ENCODE data around the gene CD74. TPM values are rescaled to one million over a fixed set of nuclear protein-coding genes. Genes with fewer than 3 reads are reported as not detected.

Gene CD74
- polyA plus RNA-seq, 1 donor from 2014 or later, result not detected

DNA sequence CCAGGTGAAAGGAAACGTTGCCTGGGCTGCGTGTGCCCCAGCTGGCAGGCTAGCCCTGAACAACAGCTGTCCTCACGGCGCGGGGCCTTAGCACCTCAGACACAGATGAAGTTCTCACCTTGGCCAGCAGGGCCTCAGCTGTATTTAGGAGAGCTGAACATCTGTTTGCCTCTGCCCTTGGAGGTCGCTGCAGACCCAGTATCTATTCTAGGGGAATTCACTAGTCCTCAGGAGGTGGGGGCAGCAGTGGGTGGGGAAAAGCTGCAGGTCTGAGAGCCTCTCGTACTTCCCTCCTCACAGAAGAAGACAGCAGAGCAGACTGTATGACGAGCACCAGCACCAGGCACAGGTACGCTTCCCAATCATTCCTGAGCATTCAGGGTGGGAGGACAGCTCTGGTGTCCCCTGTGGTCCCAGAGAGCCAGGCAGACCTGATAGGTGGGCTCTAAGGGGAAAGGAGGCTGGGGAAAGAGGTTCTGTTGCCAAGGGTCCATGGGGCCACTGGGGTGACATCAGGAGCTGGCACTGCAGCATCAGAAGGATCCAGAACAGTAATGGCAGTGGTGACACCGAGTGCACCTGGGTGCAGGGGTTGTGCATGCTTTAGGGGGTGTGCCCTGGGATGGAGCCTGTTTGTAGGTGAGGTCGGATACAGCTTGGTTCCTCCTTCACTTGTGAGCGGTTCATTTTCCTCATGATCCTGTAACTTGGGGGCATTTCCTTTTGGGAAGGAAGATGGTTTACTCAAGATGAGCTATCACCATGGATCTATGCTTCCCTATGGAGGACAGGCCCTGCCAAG lies 13.8 kb downstream of the CD74 start (continued):
- TF ChIP-seq, protein P1, sequence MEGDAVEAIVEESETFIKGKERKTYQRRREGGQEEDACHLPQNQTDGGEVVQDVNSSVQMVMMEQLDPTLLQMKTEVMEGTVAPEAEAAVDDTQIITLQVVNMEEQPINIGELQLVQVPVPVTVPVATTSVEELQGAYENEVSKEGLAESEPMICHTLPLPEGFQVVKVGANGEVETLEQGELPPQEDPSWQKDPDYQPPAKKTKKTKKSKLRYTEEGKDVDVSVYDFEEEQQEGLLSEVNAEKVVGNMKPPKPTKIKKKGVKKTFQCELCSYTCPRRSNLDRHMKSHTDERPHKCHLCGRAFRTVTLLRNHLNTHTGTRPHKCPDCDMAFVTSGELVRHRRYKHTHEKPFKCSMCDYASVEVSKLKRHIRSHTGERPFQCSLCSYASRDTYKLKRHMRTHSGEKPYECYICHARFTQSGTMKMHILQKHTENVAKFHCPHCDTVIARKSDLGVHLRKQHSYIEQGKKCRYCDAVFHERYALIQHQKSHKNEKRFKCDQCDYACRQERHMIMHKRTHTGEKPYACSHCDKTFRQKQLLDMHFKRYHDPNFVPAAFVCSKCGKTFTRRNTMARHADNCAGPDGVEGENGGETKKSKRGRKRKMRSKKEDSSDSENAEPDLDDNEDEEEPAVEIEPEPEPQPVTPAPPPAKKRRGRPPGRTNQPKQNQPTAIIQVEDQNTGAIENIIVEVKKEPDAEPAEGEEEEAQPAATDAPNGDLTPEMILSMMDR (IDR thresholded peaks at IDR 0.05; ENCODE audit: poor library complexity, severe bottlenecking), result no peak
- TF ChIP-seq SMC3 (conservative IDR thresholded peaks at IDR 0.05; ENCODE audit: poor library complexity), result no peak

DNA sequence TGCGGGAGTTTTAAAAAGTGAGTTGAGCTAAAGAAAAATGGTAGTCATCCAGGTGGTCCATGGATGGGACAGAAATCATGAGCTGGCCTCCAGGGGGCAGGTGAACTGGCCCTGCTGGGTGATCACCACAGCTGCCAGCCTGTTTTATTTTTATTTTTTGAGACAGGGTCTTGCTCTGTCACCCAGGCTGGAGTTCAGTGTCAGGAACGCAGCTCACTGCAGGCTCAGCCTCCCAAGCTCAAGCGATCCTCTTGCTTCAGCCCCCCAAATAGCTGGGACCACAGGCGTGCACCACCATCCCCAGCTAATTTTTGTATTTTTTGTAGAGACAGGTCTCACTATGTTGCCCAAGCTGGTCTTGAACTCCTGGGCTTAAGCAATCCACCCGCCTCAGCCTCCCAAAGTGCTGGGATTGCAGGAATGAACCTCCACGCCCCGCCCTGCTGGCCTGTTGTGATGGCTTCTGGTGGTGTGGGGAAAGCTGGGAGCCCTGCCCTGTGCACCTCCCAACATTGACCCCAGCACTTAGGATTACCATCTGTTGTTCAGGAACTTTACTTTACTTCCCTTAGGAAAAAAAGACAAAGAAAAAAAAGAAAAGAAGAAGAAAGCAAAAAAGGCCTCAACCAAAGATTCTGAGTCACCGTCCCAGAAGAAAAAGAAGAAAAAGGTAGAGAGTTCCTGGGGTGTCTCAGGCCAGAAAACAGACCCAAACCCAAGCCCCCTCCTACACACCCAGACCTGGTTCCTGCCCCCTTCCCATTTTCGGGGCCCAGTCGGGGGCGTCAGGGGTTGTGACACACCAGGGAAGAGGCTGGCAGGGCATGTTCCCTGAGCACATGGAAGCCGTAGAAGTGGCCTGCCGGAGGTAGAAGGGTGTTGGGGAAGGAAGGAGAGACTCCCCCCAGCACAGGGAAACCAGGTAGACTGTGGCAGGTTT lies 14.7 kb downstream of the CD74 start:
- Histone ChIP-seq H3K79me2 (replicated peaks; ENCODE audit: insufficient read depth, low read length) (no peaks in the 10 kb centered on the region), H3K27ac (ENCODE audit: low read length) (no peak overlapping the region), H3K36me3 (ENCODE audit: insufficient read depth, low read length) (no peaks in the 10 kb centered on the region)

More for the DNA sequence above, 14.7 kb downstream of the CD74 start:
- Histone ChIP-seq H3K9me3 (ENCODE audit: low read length) (no peaks in the 10 kb centered on the region), H3K9ac (ENCODE audit: low read length) (no peak overlapping the region), H3K4me2 (ENCODE audit: low read length) (no peak overlapping the region), H3F3A (ENCODE audit: insufficient read depth, low read length, poor library complexity, severe bottlenecking) (no peaks in the 10 kb centered on the region), H2AFZ (ENCODE audit: low read depth, low read length) (no peak overlapping the region), H4K20me1 (ENCODE audit: insufficient read depth) (no peaks in the 10 kb centered on the region), H3K4me3 (ENCODE audit: low read length) (no peak overlapping the region), H3K9me2 (ENCODE audit: insufficient read depth, low read length) (no peaks in the 10 kb centered on the region), H3K27me3 (ENCODE audit: insufficient read depth, low read depth, low read length) (no peaks in the 10 kb centered on the region)
- TF ChIP-seq EZH2 (IDR thresholded peaks at IDR 0.05; ENCODE audit: borderline replicate concordance, insufficient read depth, low read length, poor library complexity, severe bottlenecking), result no peak
- TF ChIP-seq SMC3 (conservative IDR thresholded peaks at IDR 0.05; ENCODE audit: poor library complexity), result no peak
- no peak for TF ChIP-seq TAF1 (IDR thresholded peaks at IDR 0.05; ENCODE audit: low read depth)
- TF ChIP-seq, protein P2, sequence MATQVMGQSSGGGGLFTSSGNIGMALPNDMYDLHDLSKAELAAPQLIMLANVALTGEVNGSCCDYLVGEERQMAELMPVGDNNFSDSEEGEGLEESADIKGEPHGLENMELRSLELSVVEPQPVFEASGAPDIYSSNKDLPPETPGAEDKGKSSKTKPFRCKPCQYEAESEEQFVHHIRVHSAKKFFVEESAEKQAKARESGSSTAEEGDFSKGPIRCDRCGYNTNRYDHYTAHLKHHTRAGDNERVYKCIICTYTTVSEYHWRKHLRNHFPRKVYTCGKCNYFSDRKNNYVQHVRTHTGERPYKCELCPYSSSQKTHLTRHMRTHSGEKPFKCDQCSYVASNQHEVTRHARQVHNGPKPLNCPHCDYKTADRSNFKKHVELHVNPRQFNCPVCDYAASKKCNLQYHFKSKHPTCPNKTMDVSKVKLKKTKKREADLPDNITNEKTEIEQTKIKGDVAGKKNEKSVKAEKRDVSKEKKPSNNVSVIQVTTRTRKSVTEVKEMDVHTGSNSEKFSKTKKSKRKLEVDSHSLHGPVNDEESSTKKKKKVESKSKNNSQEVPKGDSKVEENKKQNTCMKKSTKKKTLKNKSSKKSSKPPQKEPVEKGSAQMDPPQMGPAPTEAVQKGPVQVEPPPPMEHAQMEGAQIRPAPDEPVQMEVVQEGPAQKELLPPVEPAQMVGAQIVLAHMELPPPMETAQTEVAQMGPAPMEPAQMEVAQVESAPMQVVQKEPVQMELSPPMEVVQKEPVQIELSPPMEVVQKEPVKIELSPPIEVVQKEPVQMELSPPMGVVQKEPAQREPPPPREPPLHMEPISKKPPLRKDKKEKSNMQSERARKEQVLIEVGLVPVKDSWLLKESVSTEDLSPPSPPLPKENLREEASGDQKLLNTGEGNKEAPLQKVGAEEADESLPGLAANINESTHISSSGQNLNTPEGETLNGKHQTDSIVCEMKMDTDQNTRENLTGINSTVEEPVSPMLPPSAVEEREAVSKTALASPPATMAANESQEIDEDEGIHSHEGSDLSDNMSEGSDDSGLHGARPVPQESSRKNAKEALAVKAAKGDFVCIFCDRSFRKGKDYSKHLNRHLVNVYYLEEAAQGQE (IDR thresholded peaks at IDR 0.05; ENCODE audit: borderline replicate concordance), result no peak
- no peak for TF ChIP-seq MXI1 (conservative IDR thresholded peaks at IDR 0.05; ENCODE audit: poor library complexity, severe bottlenecking)
- TF ChIP-seq RAD21 (conservative IDR thresholded peaks at IDR 0.05), result no peak
- TF ChIP-seq EP300 (conservative IDR thresholded peaks at IDR 0.05; ENCODE audit: poor library complexity, severe bottlenecking), result no peak
- TF ChIP-seq, protein P1 (IDR thresholded peaks at IDR 0.05; ENCODE audit: poor library complexity, severe bottlenecking), result no peak
- no peak for TF ChIP-seq POLR2AphosphoS5 (IDR thresholded peaks at IDR 0.05)

Data from neural cell (in vitro differentiated cells).